ENCODE results near the gene TMEM132C.

DNA sequence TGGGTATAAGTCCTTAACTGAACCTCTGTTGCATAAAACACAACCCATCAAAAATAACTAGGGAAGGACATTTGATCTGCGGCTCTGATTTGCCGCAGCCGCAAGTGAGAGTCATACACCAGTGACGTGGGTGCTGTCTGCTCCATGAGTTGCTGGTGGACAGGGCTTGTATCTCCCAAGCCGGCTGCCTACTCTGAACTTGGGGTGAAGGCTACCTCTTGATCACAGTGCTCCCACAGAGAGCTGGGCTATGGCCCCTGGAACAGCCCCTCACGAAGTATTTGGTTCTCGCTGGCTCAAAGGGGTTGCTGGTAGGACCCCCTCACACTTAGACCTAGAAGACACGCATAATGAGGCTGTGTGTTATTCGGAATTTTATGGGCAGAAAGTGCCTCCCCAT, 118.8 kb downstream of the TMEM132C start:
- TF ChIP-seq, protein P1, sequence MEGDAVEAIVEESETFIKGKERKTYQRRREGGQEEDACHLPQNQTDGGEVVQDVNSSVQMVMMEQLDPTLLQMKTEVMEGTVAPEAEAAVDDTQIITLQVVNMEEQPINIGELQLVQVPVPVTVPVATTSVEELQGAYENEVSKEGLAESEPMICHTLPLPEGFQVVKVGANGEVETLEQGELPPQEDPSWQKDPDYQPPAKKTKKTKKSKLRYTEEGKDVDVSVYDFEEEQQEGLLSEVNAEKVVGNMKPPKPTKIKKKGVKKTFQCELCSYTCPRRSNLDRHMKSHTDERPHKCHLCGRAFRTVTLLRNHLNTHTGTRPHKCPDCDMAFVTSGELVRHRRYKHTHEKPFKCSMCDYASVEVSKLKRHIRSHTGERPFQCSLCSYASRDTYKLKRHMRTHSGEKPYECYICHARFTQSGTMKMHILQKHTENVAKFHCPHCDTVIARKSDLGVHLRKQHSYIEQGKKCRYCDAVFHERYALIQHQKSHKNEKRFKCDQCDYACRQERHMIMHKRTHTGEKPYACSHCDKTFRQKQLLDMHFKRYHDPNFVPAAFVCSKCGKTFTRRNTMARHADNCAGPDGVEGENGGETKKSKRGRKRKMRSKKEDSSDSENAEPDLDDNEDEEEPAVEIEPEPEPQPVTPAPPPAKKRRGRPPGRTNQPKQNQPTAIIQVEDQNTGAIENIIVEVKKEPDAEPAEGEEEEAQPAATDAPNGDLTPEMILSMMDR (IDR thresholded peaks at IDR 0.05; ENCODE audit: low read depth, low read length, poor library complexity, severe bottlenecking), result no peak
- TF ChIP-seq EZH2phosphoT487 (IDR thresholded peaks at IDR 0.05; ENCODE audit: borderline replicate concordance, low read length), result no peak

Measured in DOHH2 (cell line).